ENCODE results near the gene JAGN1. TPM values are rescaled to one million over a fixed set of nuclear protein-coding genes. Genes with fewer than 3 reads are reported as not detected.
"Not testable (repeated sequence)": the region's sequence is repeated elsewhere in the genome, so short reads cannot be mapped to it uniquely, and the experiment has no call there.

JAGN1 gene
- total RNA-seq, 1 donor, result 41.5 TPM

DNA sequence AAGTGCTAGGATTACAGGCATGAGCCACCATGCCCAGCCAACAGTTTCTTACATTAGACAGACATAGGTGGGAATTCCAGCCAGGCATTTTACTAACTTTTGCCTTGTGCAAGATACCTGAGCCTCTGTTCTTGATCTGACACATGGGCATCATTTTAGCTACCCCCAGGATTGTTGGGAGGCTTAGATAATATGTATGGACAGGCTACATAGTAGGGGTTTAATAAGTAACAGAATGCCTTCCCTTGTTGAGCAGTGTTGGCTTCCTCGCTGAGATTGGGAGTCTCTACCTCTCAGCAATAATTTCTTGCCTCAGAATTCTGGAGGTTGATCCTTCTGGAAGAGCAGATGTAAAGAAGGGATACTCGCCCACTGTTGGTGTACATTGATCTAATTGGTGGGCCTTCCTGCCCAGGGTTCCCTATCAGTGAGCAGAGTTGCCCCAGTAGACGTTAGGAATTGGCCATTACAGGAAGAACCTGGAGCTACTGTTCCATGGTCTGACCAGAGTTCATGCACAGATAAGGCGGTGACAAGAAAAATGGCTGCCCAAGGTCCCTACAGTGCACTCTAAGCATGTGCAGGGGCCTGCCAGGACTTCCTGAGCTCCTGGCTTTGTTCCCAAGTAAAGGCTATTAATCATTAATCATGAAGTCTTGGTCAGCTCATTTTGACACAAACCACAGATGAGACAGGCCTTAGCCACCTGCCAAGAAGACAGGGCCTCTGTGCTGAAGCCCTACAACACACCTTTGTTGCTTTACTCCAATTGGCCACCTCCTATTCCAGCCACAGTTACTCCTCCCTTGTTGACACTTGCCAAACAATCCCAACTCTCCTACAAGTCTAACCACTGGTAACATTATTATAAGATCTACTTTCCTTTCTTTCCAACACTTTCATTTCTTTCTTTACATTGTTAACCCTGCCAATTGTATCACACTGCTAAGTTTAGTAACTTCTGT, 7.3 kb downstream of the JAGN1 start:
- DNase-seq (ENCODE audit: low read depth in 2 of 3, low spot score in 2 of 3), result no peak

GRCh38 chr3:9898467-9899241, 8.2 kb downstream of the JAGN1 start:
- DNase-seq (ENCODE audit: low read depth in 2 of 3, low spot score in 2 of 3), result no peak

DNA sequence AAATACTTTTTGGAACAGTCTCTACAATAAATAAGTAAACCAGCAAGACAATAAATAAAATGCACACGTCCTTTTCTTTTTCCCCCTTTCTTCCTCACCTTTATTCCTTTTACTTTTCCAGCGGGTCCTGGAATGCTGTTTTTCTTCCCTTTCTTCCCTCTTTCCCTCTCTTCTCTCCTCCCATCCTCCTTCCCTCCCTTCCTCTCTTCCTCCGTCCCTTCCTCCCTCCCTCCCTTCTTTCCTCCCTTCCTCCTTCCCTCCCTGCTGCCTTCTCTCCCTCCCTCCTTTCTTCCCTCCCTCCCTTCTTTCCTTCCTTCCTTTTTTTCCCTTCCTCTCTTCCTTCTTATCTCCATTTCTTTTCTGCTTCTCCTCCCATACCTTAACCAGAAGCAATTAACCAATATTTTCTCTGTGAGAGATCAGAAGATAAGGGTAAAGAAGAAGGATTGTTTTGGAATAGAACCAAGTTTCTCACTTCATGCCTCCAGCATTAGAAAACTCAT, 8.9 kb downstream of the JAGN1 start:
- DNase-seq (ENCODE audit: low read depth in 2 of 3, low spot score in 2 of 3), result no peak

- DNase-seq (ENCODE audit: low read depth in 2 of 3, low spot score in 2 of 3), result not testable (repeated sequence)
Observed at GRCh38 chr3:9900965-9901415, 10.6 kb downstream of the JAGN1 start.

- DNase-seq (ENCODE audit: low read depth in 2 of 3, low spot score in 2 of 3), result peak in 2 of 3 donors; percentile 53 to 58
Observed at GRCh38 chr3:9901967-9902366, 11.6 kb downstream of the JAGN1 start.

DNA sequence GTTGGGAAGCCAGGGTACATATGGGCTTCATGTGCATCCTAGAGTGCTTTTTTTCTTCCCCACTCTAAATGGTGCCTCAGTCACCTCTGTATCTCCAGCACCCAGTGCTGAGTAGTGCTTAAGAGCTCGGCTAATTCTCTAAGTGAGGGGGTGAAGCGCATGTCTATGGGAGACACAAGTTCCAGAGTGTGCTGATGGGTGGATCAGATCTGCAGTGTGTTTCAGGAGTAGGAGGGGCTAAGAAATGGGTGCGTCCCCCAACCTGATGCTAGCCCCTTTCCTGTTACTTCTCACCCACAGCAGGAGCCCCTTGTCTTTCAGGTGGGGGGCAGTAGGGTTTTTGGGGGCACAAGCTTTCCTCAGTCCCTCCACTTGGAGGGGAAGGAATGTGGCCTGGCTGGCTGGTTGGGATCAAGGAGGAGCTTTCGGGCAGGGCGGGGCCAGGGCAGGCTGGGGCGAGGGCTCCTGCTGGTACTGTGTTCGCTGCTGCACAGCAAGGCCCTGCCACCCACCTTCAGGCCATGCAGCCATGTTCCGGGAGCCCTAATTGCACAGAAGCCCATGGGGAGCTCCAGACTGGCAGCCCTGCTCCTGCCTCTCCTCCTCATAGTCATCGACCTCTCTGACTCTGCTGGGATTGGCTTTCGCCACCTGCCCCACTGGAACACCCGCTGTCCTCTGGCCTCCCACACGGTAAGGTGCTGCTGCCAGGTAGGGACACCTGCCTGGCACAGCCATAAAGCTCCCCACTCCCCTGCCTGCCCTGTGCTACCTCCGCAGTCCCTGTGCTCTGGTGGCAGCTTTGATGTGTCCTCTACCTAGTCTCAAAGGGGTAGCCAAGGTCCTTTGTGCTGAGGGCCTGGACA, 12.2 kb downstream of the JAGN1 start, which contains the start of gene IL17RE:
IL17RE (plus strand) TSS at position 477 of the 866 bp plus-strand sequence; CDS start at position 562, 85 bp downstream.
- no peak for DNase-seq (ENCODE audit: low read depth in 2 of 3, low spot score in 2 of 3)

DNA sequence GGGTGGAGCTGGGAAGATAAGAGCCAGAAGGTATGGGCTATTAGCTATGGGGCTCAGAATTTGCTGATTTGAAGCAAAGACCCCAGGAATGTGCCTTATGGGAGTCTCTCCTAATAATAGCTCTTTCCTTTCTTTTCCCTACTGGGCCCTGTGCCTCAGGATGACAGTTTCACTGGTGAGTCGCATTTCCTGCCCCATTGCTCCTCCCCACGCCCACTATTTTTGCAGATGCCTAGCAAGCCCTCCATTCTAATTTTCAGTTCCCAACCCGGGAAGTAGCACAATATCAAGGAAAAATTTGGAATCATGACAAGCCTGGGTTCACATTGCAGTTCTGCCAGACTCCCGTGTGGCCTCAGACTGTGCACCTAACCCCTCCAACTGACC, 12.8 kb downstream of the JAGN1 start:
- no peak for DNase-seq (ENCODE audit: low read depth in 2 of 3, low spot score in 2 of 3)

GRCh38 chr3:9903904-9904303, 13.5 kb downstream of the JAGN1 start:
- DNase-seq (ENCODE audit: low read depth in 2 of 3, low spot score in 2 of 3), result no peak

GRCh38 chr3:9906480-9906879, 16.1 kb downstream of the JAGN1 start:
- no peak for DNase-seq (ENCODE audit: low read depth in 2 of 3, low spot score in 2 of 3)

DNA sequence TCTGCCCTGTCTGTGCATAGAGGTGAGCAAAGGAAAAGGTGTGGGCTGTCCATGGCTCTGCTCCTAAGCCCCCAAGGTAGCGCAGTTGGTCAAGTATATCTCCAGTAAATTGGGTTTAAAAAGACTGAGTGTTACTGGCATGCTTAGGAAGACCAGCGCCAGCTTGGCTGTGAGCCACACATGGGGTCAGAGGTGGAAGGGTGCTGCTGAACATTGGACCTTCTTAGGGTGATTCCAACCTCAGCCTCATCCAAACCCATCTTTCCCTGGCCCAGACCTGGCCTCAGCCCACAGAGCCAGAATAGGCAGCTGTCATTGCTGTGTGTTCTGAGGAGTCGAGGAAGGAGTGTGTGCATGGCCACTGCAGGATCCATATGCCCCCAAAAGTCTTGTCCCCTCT, 17.9 kb downstream of the JAGN1 start:
- no peak for DNase-seq (ENCODE audit: low read depth in 2 of 3, low spot score in 2 of 3)

- DNase-seq (ENCODE audit: low read depth in 2 of 3, low spot score in 2 of 3), result no peak
Observed at GRCh38 chr3:9909221-9910013, 19.0 kb downstream of the JAGN1 start.

GRCh38 chr3:9911863-9912262, 21.5 kb downstream of the JAGN1 start:
- no peak for DNase-seq (ENCODE audit: low read depth in 2 of 3, low spot score in 2 of 3)

- DNase-seq (ENCODE audit: low read depth in 2 of 3, low spot score in 2 of 3), result peak in 2 of 3 donors; percentile 71 to 81
Observed at GRCh38 chr3:9912294-9912935, 22.0 kb downstream of the JAGN1 start.

DNA sequence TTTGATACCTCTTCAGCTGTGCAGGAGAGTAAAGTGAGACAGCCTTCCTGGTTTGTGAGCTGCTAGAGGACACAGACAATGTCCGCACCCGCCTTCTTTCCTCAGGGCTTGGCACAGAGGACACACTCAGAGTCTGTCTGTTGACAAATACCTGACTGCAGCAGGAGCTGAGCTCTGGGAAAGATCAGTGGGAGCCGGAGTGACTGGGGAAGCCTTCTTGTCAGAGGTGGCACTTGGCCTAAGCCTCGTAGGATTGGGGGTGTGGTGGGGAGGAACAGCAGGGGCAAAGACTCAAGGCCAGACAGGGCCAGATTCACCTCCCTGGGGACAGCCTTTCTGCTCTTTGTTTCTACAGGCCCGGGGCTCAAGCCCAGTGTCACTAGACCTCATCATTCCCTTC, 23.2 kb downstream of the JAGN1 start:
- no peak for DNase-seq (ENCODE audit: low read depth in 2 of 3, low spot score in 2 of 3)

DNA sequence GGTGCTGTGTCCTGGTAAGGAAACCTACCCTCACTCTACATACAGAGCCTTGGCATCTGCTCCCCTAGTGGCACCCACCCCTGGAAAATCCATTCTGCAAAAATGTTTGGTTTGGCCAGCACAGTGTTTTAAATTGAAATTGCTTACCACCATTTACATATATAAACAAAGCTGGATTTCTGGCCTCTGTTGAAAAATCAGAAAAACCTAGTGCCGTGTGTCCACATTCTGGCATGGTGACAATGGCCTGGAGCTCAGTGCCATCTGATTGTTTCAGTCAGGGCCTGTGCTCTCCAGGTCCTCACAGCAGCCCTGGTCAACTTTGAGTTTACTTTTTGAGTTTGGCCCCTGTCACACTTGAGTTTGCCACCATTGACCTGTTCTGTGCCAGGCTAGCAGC, 23.6 kb downstream of the JAGN1 start:
- DNase-seq (ENCODE audit: low read depth in 2 of 3, low spot score in 2 of 3), result no peak

- no peak for DNase-seq (ENCODE audit: low read depth in 2 of 3, low spot score in 2 of 3)
Observed at GRCh38 chr3:9914559-9915253, 24.3 kb downstream of the JAGN1 start.

DNA sequence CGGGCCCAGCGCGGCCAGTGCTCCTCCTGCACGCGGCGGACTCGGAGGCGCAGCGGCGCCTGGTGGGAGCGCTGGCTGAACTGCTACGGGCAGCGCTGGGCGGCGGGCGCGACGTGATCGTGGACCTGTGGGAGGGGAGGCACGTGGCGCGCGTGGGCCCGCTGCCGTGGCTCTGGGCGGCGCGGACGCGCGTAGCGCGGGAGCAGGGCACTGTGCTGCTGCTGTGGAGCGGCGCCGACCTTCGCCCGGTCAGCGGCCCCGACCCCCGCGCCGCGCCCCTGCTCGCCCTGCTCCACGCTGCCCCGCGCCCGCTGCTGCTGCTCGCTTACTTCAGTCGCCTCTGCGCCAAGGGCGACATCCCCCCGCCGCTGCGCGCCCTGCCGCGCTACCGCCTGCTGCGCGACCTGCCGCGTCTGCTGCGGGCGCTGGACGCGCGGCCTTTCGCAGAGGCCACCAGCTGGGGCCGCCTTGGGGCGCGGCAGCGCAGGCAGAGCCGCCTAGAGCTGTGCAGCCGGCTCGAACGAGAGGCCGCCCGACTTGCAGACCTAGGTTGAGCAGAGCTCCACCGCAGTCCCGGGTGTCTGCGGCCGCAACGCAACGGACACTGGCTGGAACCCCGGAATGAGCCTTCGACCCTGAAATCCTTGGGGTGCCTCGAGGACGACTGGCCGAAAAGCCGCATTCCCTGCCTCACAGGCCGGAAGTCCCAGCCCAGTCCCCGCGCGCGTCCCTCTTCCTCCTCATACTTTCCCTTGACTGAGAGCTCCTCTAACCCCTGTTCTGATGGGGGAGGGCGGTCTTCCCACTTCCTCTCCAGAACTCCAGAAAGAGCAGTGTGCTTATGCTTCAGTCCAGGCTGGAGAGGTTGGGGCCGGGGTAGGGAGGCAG, 25.1 kb downstream of the JAGN1 start:
- peak in 2 of 3 donors; percentile 46 to 52 for DNase-seq (ENCODE audit: low read depth in 2 of 3, low spot score in 2 of 3)

Data from hematopoietic multipotent progenitor cell (in vitro differentiated cells).